IMR-90 (cell line): Measurements from ENCODE around the gene ZNF688.

Experiments used
- MAFK ChIP-seq: IDR thresholded peaks from 2 replicates; pipeline ENCODE4 v1.6.1; 2012; ENCODE audit warnings: low read depth, low read length, improper control_type of control experiment
- MXI1 ChIP-seq: IDR thresholded peaks from 2 replicates; pipeline ENCODE4 v1.6.1; 2012; ENCODE audit warnings: low read depth, mild to moderate bottlenecking, low read length, moderate library complexity, borderline replicate concordance
- POLR2A ChIP-seq: IDR thresholded peaks from 2 replicates; pipeline ENCODE4 v1.6.1; 2012; ENCODE audit warnings: mild to moderate bottlenecking, low read depth, low read length
- RAD21 ChIP-seq: IDR thresholded peaks from 2 replicates; pipeline ENCODE4 v1.6.1; 2012; ENCODE audit warnings: low read length, improper control_type of control experiment
- RFX5 ChIP-seq: IDR thresholded peaks from 2 replicates; pipeline ENCODE4 v1.8.0; 2012; ENCODE audit warnings: low read depth, mild to moderate bottlenecking, low read length, moderate library complexity
- TF ChIP-seq, protein P1 (sequence below): conservative IDR thresholded peaks from 2 replicates; pipeline ENCODE4 v1.5.1; 2012; ENCODE audit warnings: mild to moderate bottlenecking, low read depth, low read length, improper control_type of control experiment
- TF ChIP-seq, protein P2 (sequence below): fragments of 150-350 bp; IDR thresholded peaks from 2 replicates; pipeline ENCODE4 v1.6.1; 2017; ENCODE audit warnings: mild to moderate bottlenecking, antibody characterized with exemption, low read length, low read depth
- TF ChIP-seq, protein P3 (sequence below): fragments of 150-350 bp; IDR thresholded peaks from 2 replicates; pipeline ENCODE4 v1.6.1; 2016; ENCODE audit warnings: low read depth, mild to moderate bottlenecking, low read length, moderate library complexity, borderline replicate concordance

DNA sequence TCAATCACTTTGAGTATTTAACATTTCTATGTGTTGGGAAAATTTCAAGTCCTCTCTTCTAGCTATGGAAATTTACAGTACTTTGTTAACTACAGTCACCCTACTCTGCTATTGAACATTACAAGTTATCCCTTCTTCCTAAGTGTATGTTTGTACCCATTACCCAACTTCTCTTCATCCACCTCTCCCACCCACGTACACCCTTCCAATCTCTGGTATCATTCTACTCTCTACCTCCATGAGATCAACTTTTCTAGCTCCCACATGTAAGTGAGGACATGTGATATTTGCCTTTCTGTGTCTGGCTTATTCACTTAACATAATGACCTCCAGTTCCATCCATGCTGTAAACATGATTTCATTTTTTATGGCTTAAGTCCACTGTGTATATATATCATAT is 3.2 kb upstream of the ZNF688 start:
- TF ChIP-seq MXI1 = no peak
- TF ChIP-seq POLR2A = no peak
- TF ChIP-seq, protein P1, sequence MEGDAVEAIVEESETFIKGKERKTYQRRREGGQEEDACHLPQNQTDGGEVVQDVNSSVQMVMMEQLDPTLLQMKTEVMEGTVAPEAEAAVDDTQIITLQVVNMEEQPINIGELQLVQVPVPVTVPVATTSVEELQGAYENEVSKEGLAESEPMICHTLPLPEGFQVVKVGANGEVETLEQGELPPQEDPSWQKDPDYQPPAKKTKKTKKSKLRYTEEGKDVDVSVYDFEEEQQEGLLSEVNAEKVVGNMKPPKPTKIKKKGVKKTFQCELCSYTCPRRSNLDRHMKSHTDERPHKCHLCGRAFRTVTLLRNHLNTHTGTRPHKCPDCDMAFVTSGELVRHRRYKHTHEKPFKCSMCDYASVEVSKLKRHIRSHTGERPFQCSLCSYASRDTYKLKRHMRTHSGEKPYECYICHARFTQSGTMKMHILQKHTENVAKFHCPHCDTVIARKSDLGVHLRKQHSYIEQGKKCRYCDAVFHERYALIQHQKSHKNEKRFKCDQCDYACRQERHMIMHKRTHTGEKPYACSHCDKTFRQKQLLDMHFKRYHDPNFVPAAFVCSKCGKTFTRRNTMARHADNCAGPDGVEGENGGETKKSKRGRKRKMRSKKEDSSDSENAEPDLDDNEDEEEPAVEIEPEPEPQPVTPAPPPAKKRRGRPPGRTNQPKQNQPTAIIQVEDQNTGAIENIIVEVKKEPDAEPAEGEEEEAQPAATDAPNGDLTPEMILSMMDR = no peak
- no peak for TF ChIP-seq RAD21
- TF ChIP-seq, protein P2, sequence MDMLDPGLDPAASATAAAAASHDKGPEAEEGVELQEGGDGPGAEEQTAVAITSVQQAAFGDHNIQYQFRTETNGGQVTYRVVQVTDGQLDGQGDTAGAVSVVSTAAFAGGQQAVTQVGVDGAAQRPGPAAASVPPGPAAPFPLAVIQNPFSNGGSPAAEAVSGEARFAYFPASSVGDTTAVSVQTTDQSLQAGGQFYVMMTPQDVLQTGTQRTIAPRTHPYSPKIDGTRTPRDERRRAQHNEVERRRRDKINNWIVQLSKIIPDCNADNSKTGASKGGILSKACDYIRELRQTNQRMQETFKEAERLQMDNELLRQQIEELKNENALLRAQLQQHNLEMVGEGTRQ = no peak
- TF ChIP-seq, protein P3, sequence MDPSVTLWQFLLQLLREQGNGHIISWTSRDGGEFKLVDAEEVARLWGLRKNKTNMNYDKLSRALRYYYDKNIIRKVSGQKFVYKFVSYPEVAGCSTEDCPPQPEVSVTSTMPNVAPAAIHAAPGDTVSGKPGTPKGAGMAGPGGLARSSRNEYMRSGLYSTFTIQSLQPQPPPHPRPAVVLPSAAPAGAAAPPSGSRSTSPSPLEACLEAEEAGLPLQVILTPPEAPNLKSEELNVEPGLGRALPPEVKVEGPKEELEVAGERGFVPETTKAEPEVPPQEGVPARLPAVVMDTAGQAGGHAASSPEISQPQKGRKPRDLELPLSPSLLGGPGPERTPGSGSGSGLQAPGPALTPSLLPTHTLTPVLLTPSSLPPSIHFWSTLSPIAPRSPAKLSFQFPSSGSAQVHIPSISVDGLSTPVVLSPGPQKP = no peak
- no peak for TF ChIP-seq MAFK
- TF ChIP-seq RFX5 = no peak
